ENCODE results near the gene ZMYM4. TPM values are rescaled to one million over a fixed set of nuclear protein-coding genes. Genes with fewer than 3 reads are reported as not detected.

Gene ZMYM4
- total RNA-seq, 2 experiments from 2014 or later = 21.8 to 29.0 TPM

GRCh38 chr1:35407743-35408142 lies 139.2 kb downstream of the ZMYM4 start:
- no peaks in the 10 kb centered on the region for H3K9me3 Mint-ChIP-seq (ENCODE audit: low read depth)
- ATAC-seq (no peak), DNase-seq (no peak)
- CTCF ChIA-PET = interaction anchor here (1.0 to 1.1 kb wide), 2 partner anchors 32 to 36 kb away, joined by 3 read pairs; no protein-coding TSS in a partner anchor
- H3K4me3 Mint-ChIP-seq = no peak overlapping the region
- H3K27ac Mint-ChIP-seq = no peak overlapping the region
- no peaks in the 10 kb centered on the region for H3K4me1 Mint-ChIP-seq
- H3K27me3 Mint-ChIP-seq = no peaks in the 10 kb centered on the region
- peaks cover 29% of the 10 kb centered on the region for H3K36me3 Mint-ChIP-seq

GRCh38 chr1:35408925-35409324 lies 140.4 kb downstream of the ZMYM4 start:
- no peaks in the 10 kb centered on the region for H3K9me3 Mint-ChIP-seq (ENCODE audit: low read depth)
- CTCF ChIA-PET = no interaction called here
- peaks cover 27% of the 10 kb centered on the region for H3K36me3 Mint-ChIP-seq
- H3K4me1 Mint-ChIP-seq = no peaks in the 10 kb centered on the region
- no peak for ATAC-seq
- H3K27ac Mint-ChIP-seq = no peak overlapping the region
- no peaks in the 10 kb centered on the region for H3K27me3 Mint-ChIP-seq
- DNase-seq = no peak
- H3K4me3 Mint-ChIP-seq = no peak overlapping the region

DNA sequence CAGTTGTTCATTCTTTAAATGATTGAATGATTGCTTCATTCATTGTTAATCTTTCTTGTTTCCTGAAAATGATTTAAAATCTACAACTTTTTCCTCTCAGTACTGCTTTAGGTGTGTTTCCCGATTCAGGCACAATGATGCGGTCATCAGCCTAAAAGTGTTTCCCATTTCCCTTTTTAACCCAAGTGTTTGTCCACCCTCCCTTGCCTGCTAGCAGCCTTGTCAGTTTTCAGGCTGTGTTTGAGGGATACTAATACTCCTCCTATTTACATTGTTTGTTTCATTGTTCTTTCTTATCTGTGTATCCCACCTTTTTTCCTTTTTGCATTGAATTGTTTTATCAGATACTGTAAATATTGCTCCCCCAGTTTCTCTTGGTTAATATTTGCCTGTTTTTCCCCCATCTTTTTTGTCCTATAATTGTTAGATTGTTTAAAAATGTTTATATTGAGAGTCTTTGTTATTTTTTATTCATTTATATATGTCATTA lies 157.6 kb downstream of the ZMYM4 start:
- no peak overlapping the region for H3K4me3 Mint-ChIP-seq
- peaks cover 3% of the 10 kb centered on the region for H3K4me1 Mint-ChIP-seq
- H3K36me3 Mint-ChIP-seq = peaks cover 10% of the 10 kb centered on the region
- H3K27me3 Mint-ChIP-seq = no peaks in the 10 kb centered on the region
- CTCF ChIA-PET = no interaction called here
- no peak for DNase-seq
- no peaks in the 10 kb centered on the region for H3K9me3 Mint-ChIP-seq (ENCODE audit: low read depth)
- ATAC-seq = no peak
- H3K27ac Mint-ChIP-seq = no peak overlapping the region

GRCh38 chr1:35428360-35428759 lies 159.9 kb downstream of the ZMYM4 start:
- DNase-seq = no peak
- H3K9me3 Mint-ChIP-seq (ENCODE audit: low read depth) = no peaks in the 10 kb centered on the region
- H3K4me1 Mint-ChIP-seq = peaks cover 13% of the 10 kb centered on the region
- CTCF ChIA-PET = no interaction called here
- peaks cover 22% of the 10 kb centered on the region for H3K36me3 Mint-ChIP-seq
- H3K4me3 Mint-ChIP-seq = no peak overlapping the region
- no peak overlapping the region for H3K27ac Mint-ChIP-seq
- no peak for ATAC-seq
- H3K27me3 Mint-ChIP-seq = no peaks in the 10 kb centered on the region

GRCh38 chr1:35430762-35431161 lies 162.3 kb downstream of the ZMYM4 start:
- no peak for DNase-seq
- Mint-ChIP-seq H3K4me1 (peaks cover 13% of the 10 kb centered on the region), H3K36me3 (peaks cover 25% of the 10 kb centered on the region), H3K27ac (no peak overlapping the region), H3K27me3 (no peaks in the 10 kb centered on the region), H3K9me3 (ENCODE audit: low read depth) (no peaks in the 10 kb centered on the region), H3K4me3 (no peak overlapping the region)
- CTCF ChIA-PET = interaction anchor here (1.2 kb wide), 1 partner anchor 74 kb away, joined by 3 read pairs; no protein-coding TSS in a partner anchor
- ATAC-seq = no peak

DNA sequence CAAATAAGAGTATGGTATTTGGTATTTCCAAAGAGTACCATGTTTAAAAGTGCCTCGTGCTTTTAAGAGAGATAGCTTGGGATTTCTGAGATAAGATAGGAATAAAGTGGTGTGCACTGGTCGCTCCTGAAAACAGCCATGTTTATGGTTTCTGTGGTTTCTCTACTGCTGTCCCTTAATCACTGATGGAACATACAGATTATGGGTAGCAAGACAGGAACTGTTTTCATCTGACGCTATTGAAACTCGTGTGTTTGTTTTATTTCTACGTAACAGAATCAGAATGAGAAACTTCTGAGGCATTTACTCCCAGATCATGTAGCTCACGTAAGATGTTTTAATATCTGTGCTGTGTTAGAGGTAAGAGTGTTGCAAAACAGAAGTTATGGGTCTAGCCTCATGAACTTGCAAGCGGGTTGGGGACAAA lies 162.7 kb downstream of the ZMYM4 start:
- no peaks in the 10 kb centered on the region for H3K27me3 Mint-ChIP-seq
- DNase-seq (no peak), ATAC-seq (peak; percentile 30)
- no peak overlapping the region for H3K4me3 Mint-ChIP-seq
- H3K36me3 Mint-ChIP-seq = peaks cover 25% of the 10 kb centered on the region
- H3K27ac Mint-ChIP-seq = peak overlapping the region; percentile 47
- no peaks in the 10 kb centered on the region for H3K9me3 Mint-ChIP-seq (ENCODE audit: low read depth)
- peaks cover 13% of the 10 kb centered on the region for H3K4me1 Mint-ChIP-seq
- CTCF ChIA-PET = interaction anchor here (1.2 kb wide), 1 partner anchor 75 kb away, joined by 3 read pairs; no protein-coding TSS in a partner anchor

DNA sequence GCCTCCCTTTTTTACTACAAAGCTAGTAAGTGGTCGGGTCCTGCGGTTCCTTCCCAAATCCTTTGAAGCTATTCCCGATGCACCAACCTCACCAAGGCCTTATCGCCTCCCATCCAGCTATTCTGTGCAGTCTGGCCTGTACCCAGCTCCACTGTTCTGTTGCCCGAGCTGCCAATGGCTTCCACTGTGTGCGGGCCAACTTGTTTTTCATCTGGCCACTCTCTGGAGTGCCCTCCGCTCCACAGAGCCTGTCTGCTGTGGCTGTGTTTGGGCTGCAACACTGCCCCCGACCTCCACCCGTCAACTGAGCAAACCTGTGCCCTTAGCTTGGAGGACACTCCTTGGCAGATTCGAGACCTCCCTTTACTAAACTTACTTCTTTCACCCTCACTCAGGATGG lies 163.7 kb downstream of the ZMYM4 start:
- Mint-ChIP-seq H3K27ac (no peak overlapping the region), H3K9me3 (ENCODE audit: low read depth) (no peaks in the 10 kb centered on the region), H3K27me3 (no peaks in the 10 kb centered on the region), H3K4me1 (peaks cover 13% of the 10 kb centered on the region), H3K4me3 (no peak overlapping the region), H3K36me3 (peaks cover 25% of the 10 kb centered on the region)
- CTCF ChIA-PET = interaction anchor here (0.8 kb wide), 1 partner anchor 16 kb away, joined by 3 read pairs; no protein-coding TSS in a partner anchor
- ATAC-seq = no peak
- DNase-seq = no peak

DNA sequence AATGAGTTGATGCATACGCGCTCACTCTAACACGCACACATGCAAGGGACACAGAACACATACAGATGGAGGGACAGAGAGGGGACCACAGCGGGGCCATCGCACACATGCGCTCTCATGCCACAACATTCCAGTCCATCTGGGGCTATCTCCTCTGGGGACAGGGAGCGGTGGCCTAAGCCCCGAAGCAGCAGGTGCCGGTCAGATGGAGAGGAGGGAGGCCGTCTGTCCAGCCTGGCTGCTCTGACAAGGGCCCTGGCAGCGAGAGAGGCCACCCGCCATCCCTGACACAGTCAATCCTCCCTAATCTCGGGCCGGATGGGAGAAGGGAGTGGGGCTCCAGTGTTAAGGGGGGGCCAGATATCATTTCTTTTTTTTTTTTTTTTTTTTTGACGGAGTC lies 165.2 kb downstream of the ZMYM4 start:
- ATAC-seq (no peak), DNase-seq (no peak)
- Mint-ChIP-seq H3K9me3 (ENCODE audit: low read depth) (no peaks in the 10 kb centered on the region), H3K4me3 (no peak overlapping the region), H3K36me3 (peaks cover 26% of the 10 kb centered on the region), H3K27ac (peak overlapping the region; percentile 11), H3K4me1 (peaks cover 13% of the 10 kb centered on the region), H3K27me3 (no peaks in the 10 kb centered on the region)
- CTCF ChIA-PET = no interaction called here

- CTCF ChIA-PET = no interaction called here
- Mint-ChIP-seq H3K27me3 (no peaks in the 10 kb centered on the region), H3K36me3 (peaks cover 25% of the 10 kb centered on the region), H3K4me1 (peaks cover 13% of the 10 kb centered on the region), H3K27ac (no peak overlapping the region), H3K9me3 (ENCODE audit: low read depth) (no peaks in the 10 kb centered on the region), H3K4me3 (no peak overlapping the region)
- DNase-seq = no peak
- no peak for ATAC-seq
Measured at GRCh38 chr1:35434703-35435102, 166.2 kb downstream of the ZMYM4 start.

GRCh38 chr1:35436078-35436477 lies 167.6 kb downstream of the ZMYM4 start:
- H3K4me1 Mint-ChIP-seq = peaks cover 11% of the 10 kb centered on the region

GRCh38 chr1:35437200-35437599 lies 168.7 kb downstream of the ZMYM4 start:
- CTCF ChIA-PET = no interaction called here
- Mint-ChIP-seq H3K4me3 (no peak overlapping the region), H3K27me3 (no peaks in the 10 kb centered on the region), H3K4me1 (peaks cover 5% of the 10 kb centered on the region), H3K27ac (no peak overlapping the region), H3K36me3 (peaks cover 12% of the 10 kb centered on the region), H3K9me3 (ENCODE audit: low read depth) (no peaks in the 10 kb centered on the region)
- no peak for ATAC-seq
- no peak for DNase-seq

More at GRCh38 chr1:35436078-35436477, 167.6 kb downstream of the ZMYM4 start:
- ATAC-seq (no peak), DNase-seq (no peak)
- H3K27me3 Mint-ChIP-seq = no peaks in the 10 kb centered on the region
- H3K36me3 Mint-ChIP-seq = peaks cover 17% of the 10 kb centered on the region
- no peak overlapping the region for H3K27ac Mint-ChIP-seq
- no peaks in the 10 kb centered on the region for H3K9me3 Mint-ChIP-seq (ENCODE audit: low read depth)
- H3K4me3 Mint-ChIP-seq = no peak overlapping the region
- CTCF ChIA-PET = interaction anchor here (0.9 kb wide), 1 partner anchor 14 kb away, joined by 3 read pairs; no protein-coding TSS in a partner anchor

GRCh38 chr1:35439626-35440025 lies 171.1 kb downstream of the ZMYM4 start:
- DNase-seq = no peak
- Mint-ChIP-seq H3K27ac (no peak overlapping the region), H3K9me3 (ENCODE audit: low read depth) (no peaks in the 10 kb centered on the region), H3K36me3 (peaks cover 4% of the 10 kb centered on the region), H3K27me3 (no peaks in the 10 kb centered on the region), H3K4me1 (peaks cover 5% of the 10 kb centered on the region), H3K4me3 (no peak overlapping the region)
- CTCF ChIA-PET = interaction anchor here (0.6 to 1.4 kb wide), 5 partner anchors 11 to 125 kb away, joined by 3 to 6 read pairs (median 4); no protein-coding TSS in a partner anchor
- no peak for ATAC-seq

DNA sequence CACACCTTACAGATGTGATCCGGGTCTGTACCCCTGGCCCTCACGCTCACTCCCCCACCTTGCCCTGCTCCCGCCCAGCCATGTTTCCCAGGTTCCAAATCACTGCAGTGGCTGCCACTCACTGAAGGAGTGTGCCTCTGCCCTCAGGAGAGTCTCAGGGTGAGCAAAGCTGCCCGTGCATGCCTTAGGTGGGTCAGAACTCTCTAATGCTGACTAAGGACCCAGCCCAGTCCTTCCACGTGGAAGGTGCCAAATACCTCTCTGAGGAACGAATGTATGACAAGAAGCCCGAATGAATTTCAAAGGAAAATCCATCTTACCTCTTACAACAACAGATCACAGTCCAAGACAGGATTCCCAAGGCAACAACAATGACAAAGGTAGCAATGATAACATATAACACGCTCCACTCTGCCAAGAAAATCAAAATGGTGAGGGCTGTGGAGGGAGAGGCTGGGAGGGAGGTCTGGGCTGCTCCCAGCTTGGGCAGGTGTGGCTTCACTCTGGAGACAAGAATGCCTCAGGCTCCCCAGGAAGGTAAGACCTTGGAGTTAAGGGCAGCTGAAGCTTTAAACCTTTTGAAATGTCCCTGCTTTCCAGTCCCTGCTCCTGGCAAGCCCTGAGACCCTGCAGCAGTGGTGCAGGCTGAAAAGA lies 173.5 kb downstream of the ZMYM4 start:
- ATAC-seq = no peak

DNA sequence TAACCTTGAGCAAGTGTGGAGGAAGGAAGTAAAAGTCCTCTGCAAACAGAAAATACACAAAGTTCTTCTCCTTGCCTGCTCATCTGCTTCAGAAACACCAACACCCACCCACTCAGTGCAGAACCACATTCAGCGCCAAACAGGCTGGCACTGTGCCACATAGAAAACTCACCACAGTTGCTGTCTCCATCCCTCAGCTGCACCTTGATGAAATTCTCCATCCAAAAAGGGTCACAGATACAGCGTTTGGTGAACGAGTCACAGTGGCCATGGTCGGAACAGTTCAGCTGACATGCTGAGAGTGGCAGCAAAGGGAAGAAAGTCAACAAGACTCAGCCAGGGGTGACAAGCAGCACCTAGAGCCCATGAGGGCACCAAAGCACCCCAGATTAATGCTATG lies 174.2 kb downstream of the ZMYM4 start:
- H3K27me3 Mint-ChIP-seq = no peaks in the 10 kb centered on the region
- no peak for DNase-seq
- CTCF ChIA-PET = interaction anchor here (1.3 to 11.0 kb wide), 2 partner anchors 9 to 124 kb away, joined by 4 to 140 read pairs; no protein-coding TSS in a partner anchor
- no peaks in the 10 kb centered on the region for H3K9me3 Mint-ChIP-seq (ENCODE audit: low read depth)
- H3K36me3 Mint-ChIP-seq = peaks cover 6% of the 10 kb centered on the region
- ATAC-seq = no peak
- peaks cover 10% of the 10 kb centered on the region for H3K4me1 Mint-ChIP-seq
- H3K4me3 Mint-ChIP-seq = no peak overlapping the region
- H3K27ac Mint-ChIP-seq = no peak overlapping the region

More for the DNA sequence above, 173.5 kb downstream of the ZMYM4 start:
- no peaks in the 10 kb centered on the region for H3K27me3 Mint-ChIP-seq
- H3K27ac Mint-ChIP-seq = no peak overlapping the region
- no peak overlapping the region for H3K4me3 Mint-ChIP-seq
- H3K9me3 Mint-ChIP-seq (ENCODE audit: low read depth) = no peaks in the 10 kb centered on the region
- DNase-seq = no peak
- CTCF ChIA-PET = interaction anchor here (1.3 to 11.0 kb wide), 2 partner anchors 9 to 125 kb away, joined by 4 to 140 read pairs; no protein-coding TSS in a partner anchor
- peaks cover 5% of the 10 kb centered on the region for H3K4me1 Mint-ChIP-seq
- peaks cover 4% of the 10 kb centered on the region for H3K36me3 Mint-ChIP-seq
